IMR-90 (cell line): ENCODE data around the gene C3orf38.

Source experiments
- POLR2A ChIP-seq: IDR thresholded peaks from 2 replicates; pipeline ENCODE4 v1.6.1; 2012; ENCODE audit warnings: mild to moderate bottlenecking, low read depth, low read length
- RCOR1 ChIP-seq: IDR thresholded peaks from 2 replicates; pipeline ENCODE4 v1.6.1; 2012; ENCODE audit warnings: mild to moderate bottlenecking, low read length, improper control_type of control experiment; ENCODE audit not compliant: insufficient replicate concordance
- SMC3 ChIP-seq: fragments of 150-350 bp; IDR thresholded peaks from 2 replicates; pipeline ENCODE4 v1.6.1; 2016; ENCODE audit warnings: low read depth, mild to moderate bottlenecking, antibody characterized with exemption, low read length, moderate library complexity
- TF ChIP-seq, protein P1 (sequence below): conservative IDR thresholded peaks from 2 replicates; pipeline ENCODE4 v1.5.1; 2012; ENCODE audit warnings: mild to moderate bottlenecking, low read depth, low read length, improper control_type of control experiment
- TF ChIP-seq, protein P2 (sequence below): fragments of 150-350 bp; IDR thresholded peaks from 2 replicates; pipeline ENCODE4 v1.6.1; 2016; ENCODE audit warnings: low read depth, mild to moderate bottlenecking, low read length, moderate library complexity, borderline replicate concordance
- TF ChIP-seq, protein P3 (sequence below): fragments of 150-350 bp; IDR thresholded peaks from 2 replicates; pipeline ENCODE4 v1.6.1; 2017; ENCODE audit warnings: mild to moderate bottlenecking, antibody characterized with exemption, low read length, low read depth

DNA sequence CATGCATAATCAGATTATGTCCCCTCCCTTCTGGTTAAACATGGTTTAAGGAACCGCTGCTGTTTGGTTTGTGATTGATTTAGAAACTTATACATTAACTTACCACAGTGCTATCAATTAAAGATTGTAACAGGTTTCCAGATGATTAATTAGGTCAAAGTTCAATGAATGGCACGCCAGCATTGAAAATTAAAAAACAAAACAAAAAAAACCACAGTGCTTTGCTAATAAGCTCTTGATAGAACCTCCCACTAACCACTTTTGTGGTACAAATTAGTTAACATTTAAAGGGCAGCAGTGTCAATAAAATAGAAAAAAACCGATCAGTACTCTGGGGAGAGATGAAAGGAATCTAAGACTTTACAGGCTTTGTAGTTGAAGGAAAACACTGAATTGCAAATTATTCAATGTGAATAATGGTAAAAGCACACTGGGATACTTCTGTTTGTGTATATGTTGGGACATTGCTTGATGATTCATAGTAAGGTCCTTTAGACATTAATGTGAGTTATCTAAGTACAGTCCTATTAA lies 7.6 kb upstream of the C3orf38 start:
- TF ChIP-seq, protein P1, sequence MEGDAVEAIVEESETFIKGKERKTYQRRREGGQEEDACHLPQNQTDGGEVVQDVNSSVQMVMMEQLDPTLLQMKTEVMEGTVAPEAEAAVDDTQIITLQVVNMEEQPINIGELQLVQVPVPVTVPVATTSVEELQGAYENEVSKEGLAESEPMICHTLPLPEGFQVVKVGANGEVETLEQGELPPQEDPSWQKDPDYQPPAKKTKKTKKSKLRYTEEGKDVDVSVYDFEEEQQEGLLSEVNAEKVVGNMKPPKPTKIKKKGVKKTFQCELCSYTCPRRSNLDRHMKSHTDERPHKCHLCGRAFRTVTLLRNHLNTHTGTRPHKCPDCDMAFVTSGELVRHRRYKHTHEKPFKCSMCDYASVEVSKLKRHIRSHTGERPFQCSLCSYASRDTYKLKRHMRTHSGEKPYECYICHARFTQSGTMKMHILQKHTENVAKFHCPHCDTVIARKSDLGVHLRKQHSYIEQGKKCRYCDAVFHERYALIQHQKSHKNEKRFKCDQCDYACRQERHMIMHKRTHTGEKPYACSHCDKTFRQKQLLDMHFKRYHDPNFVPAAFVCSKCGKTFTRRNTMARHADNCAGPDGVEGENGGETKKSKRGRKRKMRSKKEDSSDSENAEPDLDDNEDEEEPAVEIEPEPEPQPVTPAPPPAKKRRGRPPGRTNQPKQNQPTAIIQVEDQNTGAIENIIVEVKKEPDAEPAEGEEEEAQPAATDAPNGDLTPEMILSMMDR, result no peak
- TF ChIP-seq POLR2A, result no peak
- no peak for TF ChIP-seq SMC3
- no peak for TF ChIP-seq RCOR1
- TF ChIP-seq, protein P2, sequence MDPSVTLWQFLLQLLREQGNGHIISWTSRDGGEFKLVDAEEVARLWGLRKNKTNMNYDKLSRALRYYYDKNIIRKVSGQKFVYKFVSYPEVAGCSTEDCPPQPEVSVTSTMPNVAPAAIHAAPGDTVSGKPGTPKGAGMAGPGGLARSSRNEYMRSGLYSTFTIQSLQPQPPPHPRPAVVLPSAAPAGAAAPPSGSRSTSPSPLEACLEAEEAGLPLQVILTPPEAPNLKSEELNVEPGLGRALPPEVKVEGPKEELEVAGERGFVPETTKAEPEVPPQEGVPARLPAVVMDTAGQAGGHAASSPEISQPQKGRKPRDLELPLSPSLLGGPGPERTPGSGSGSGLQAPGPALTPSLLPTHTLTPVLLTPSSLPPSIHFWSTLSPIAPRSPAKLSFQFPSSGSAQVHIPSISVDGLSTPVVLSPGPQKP, result no peak
- TF ChIP-seq, protein P3, sequence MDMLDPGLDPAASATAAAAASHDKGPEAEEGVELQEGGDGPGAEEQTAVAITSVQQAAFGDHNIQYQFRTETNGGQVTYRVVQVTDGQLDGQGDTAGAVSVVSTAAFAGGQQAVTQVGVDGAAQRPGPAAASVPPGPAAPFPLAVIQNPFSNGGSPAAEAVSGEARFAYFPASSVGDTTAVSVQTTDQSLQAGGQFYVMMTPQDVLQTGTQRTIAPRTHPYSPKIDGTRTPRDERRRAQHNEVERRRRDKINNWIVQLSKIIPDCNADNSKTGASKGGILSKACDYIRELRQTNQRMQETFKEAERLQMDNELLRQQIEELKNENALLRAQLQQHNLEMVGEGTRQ, result no peak
